ENCODE measurements around the gene CSK.

The CSK gene

GRCh38 chr15:74801311-74801997 is 19.6 kb downstream of the CSK start:
- H3K4me1 ChIP-seq (ENCODE audit: control insufficient read depth, insufficient read depth, low read length): peaks cover 2% of the 10 kb centered on the region; the same call in 1 of the 2 replicates
- H3K9me3 ChIP-seq (ENCODE audit: control insufficient read depth, insufficient read depth, low read length): no peaks in the 10 kb centered on the region
- peaks cover 20% of the 10 kb centered on the region for H3K36me3 ChIP-seq (ENCODE audit: control insufficient read depth, insufficient read depth, low read length)
- WGBS (ENCODE audit: insufficient coverage, insufficient read length): no CpG with 5 or more reads among the region's 18 CpGs
- no peak overlapping the region for H3K4me3 ChIP-seq (ENCODE audit: low read length)
- no peaks in the 10 kb centered on the region for H3K27me3 ChIP-seq (ENCODE audit: control insufficient read depth, insufficient read depth, low read length)
- no peak overlapping the region for H3K27ac ChIP-seq (ENCODE audit: low read length)
- DNase-seq (ENCODE audit: low read depth, low spot score): no peak

GRCh38 chr15:74802290-74802689 is 20.4 kb downstream of the CSK start:
- DNase-seq (ENCODE audit: low read depth, low spot score): no peak
- Histone ChIP-seq H3K27ac (ENCODE audit: low read length) (no peak overlapping the region), H3K4me1 (ENCODE audit: control insufficient read depth, insufficient read depth, low read length) (peaks cover 2% of the 10 kb centered on the region; the same call in 1 of the 2 replicates), H3K4me3 (ENCODE audit: low read length) (no peak overlapping the region), H3K27me3 (ENCODE audit: control insufficient read depth, insufficient read depth, low read length) (no peaks in the 10 kb centered on the region), H3K9me3 (ENCODE audit: control insufficient read depth, insufficient read depth, low read length) (no peaks in the 10 kb centered on the region), H3K36me3 (ENCODE audit: control insufficient read depth, insufficient read depth, low read length) (peaks cover 20% of the 10 kb centered on the region)
- WGBS (ENCODE audit: insufficient coverage, insufficient read length): no CpG with 5 or more reads among the region's 20 CpGs

GRCh38 chr15:74802862-74803447 is 21.1 kb downstream of the CSK start:
- H3K27ac ChIP-seq (ENCODE audit: low read length): no peak overlapping the region
- H3K27me3 ChIP-seq (ENCODE audit: control insufficient read depth, insufficient read depth, low read length): no peaks in the 10 kb centered on the region
- DNase-seq (ENCODE audit: low read depth, low spot score): no peak
- no peaks in the 10 kb centered on the region for H3K9me3 ChIP-seq (ENCODE audit: control insufficient read depth, insufficient read depth, low read length)
- WGBS (ENCODE audit: insufficient coverage, insufficient read length): no CpG with 5 or more reads among the region's 31 CpGs
- peaks cover 2% of the 10 kb centered on the region; the same call in 1 of the 2 replicates for H3K4me1 ChIP-seq (ENCODE audit: control insufficient read depth, insufficient read depth, low read length)
- no peak overlapping the region for H3K4me3 ChIP-seq (ENCODE audit: low read length)
- H3K36me3 ChIP-seq (ENCODE audit: control insufficient read depth, insufficient read depth, low read length): peaks cover 20% of the 10 kb centered on the region

- WGBS (ENCODE audit: insufficient coverage, insufficient read length): no CpG with 5 or more reads among the region's 6 CpGs
- no peak overlapping the region for H3K27ac ChIP-seq (ENCODE audit: low read length)
- no peak overlapping the region for H3K4me3 ChIP-seq (ENCODE audit: low read length)
- peaks cover under 1% of the 10 kb centered on the region for H3K4me1 ChIP-seq (ENCODE audit: control insufficient read depth, insufficient read depth, low read length)
- no peaks in the 10 kb centered on the region for H3K27me3 ChIP-seq (ENCODE audit: control insufficient read depth, insufficient read depth, low read length)
- H3K9me3 ChIP-seq (ENCODE audit: control insufficient read depth, insufficient read depth, low read length): no peaks in the 10 kb centered on the region
- peaks cover 18% of the 10 kb centered on the region for H3K36me3 ChIP-seq (ENCODE audit: control insufficient read depth, insufficient read depth, low read length)
- no peak for DNase-seq (ENCODE audit: low read depth, low spot score)
Observed at GRCh38 chr15:74804935-74805334, 23.1 kb downstream of the CSK start.

GRCh38 chr15:74807282-74807681 is 25.4 kb downstream of the CSK start:
- Histone ChIP-seq H3K27ac (ENCODE audit: low read length) (no peak overlapping the region), H3K36me3 (ENCODE audit: control insufficient read depth, insufficient read depth, low read length) (peaks cover 11% of the 10 kb centered on the region; the same call in 1 of the 2 replicates), H3K9me3 (ENCODE audit: control insufficient read depth, insufficient read depth, low read length) (no peaks in the 10 kb centered on the region), H3K4me3 (ENCODE audit: low read length) (no peak overlapping the region), H3K27me3 (ENCODE audit: control insufficient read depth, insufficient read depth, low read length) (no peaks in the 10 kb centered on the region), H3K4me1 (ENCODE audit: control insufficient read depth, insufficient read depth, low read length) (no peaks in the 10 kb centered on the region; the same call in 1 of the 2 replicates)
- WGBS (ENCODE audit: insufficient coverage, insufficient read length): no CpG with 5 or more reads among the region's 5 CpGs
- DNase-seq (ENCODE audit: low read depth, low spot score): no peak

- Histone ChIP-seq H3K4me3 (ENCODE audit: low read length) (no peak overlapping the region), H3K27me3 (ENCODE audit: control insufficient read depth, insufficient read depth, low read length) (no peaks in the 10 kb centered on the region), H3K9me3 (ENCODE audit: control insufficient read depth, insufficient read depth, low read length) (no peaks in the 10 kb centered on the region), H3K27ac (ENCODE audit: low read length) (no peak overlapping the region), H3K36me3 (ENCODE audit: control insufficient read depth, insufficient read depth, low read length) (peaks cover 3% of the 10 kb centered on the region; the same call in 1 of the 2 replicates), H3K4me1 (ENCODE audit: control insufficient read depth, insufficient read depth, low read length) (no peaks in the 10 kb centered on the region; the same call in 1 of the 2 replicates)
- no peak for DNase-seq (ENCODE audit: low read depth, low spot score)
- WGBS (ENCODE audit: insufficient coverage, insufficient read length): no CpG with 5 or more reads among the region's 18 CpGs
Observed at GRCh38 chr15:74808078-74808839, 26.4 kb downstream of the CSK start.

GRCh38 chr15:74808840-74809229 is 27.0 kb downstream of the CSK start:
- DNase-seq (ENCODE audit: low read depth, low spot score): no peak
- Histone ChIP-seq H3K4me3 (ENCODE audit: low read length) (no peak overlapping the region), H3K4me1 (ENCODE audit: control insufficient read depth, insufficient read depth, low read length) (no peaks in the 10 kb centered on the region; the same call in 1 of the 2 replicates), H3K27ac (ENCODE audit: low read length) (no peak overlapping the region), H3K36me3 (ENCODE audit: control insufficient read depth, insufficient read depth, low read length) (no peaks in the 10 kb centered on the region), H3K9me3 (ENCODE audit: control insufficient read depth, insufficient read depth, low read length) (no peaks in the 10 kb centered on the region), H3K27me3 (ENCODE audit: control insufficient read depth, insufficient read depth, low read length) (no peaks in the 10 kb centered on the region)
- no CpG with 5 or more reads among the region's 4 CpGs for WGBS (ENCODE audit: insufficient coverage, insufficient read length)

- H3K27ac ChIP-seq (ENCODE audit: low read length): no peak overlapping the region
Observed at GRCh38 chr15:74809242-74809641, 27.4 kb downstream of the CSK start.

GRCh38 chr15:74809956-74810355 is 28.1 kb downstream of the CSK start:
- no peaks in the 10 kb centered on the region for H3K27me3 ChIP-seq (ENCODE audit: control insufficient read depth, insufficient read depth, low read length)
- H3K4me3 ChIP-seq (ENCODE audit: low read length): no peak overlapping the region
- H3K4me1 ChIP-seq (ENCODE audit: control insufficient read depth, insufficient read depth, low read length): no peaks in the 10 kb centered on the region; the same call in 1 of the 2 replicates
- no peak for DNase-seq (ENCODE audit: low read depth, low spot score)
- no CpG with 5 or more reads among the region's 3 CpGs for WGBS (ENCODE audit: insufficient coverage, insufficient read length)
- no peaks in the 10 kb centered on the region for H3K36me3 ChIP-seq (ENCODE audit: control insufficient read depth, insufficient read depth, low read length)
- H3K27ac ChIP-seq (ENCODE audit: low read length): no peak overlapping the region
- H3K9me3 ChIP-seq (ENCODE audit: control insufficient read depth, insufficient read depth, low read length): no peaks in the 10 kb centered on the region

More at GRCh38 chr15:74809242-74809641, 27.4 kb downstream of the CSK start:
- no peaks in the 10 kb centered on the region; the same call in 1 of the 2 replicates for H3K4me1 ChIP-seq (ENCODE audit: control insufficient read depth, insufficient read depth, low read length)
- no peak overlapping the region for H3K4me3 ChIP-seq (ENCODE audit: low read length)
- no peaks in the 10 kb centered on the region for H3K36me3 ChIP-seq (ENCODE audit: control insufficient read depth, insufficient read depth, low read length)
- DNase-seq (ENCODE audit: low read depth, low spot score): no peak
- H3K27me3 ChIP-seq (ENCODE audit: control insufficient read depth, insufficient read depth, low read length): no peaks in the 10 kb centered on the region
- no CpG with 5 or more reads among the region's 5 CpGs for WGBS (ENCODE audit: insufficient coverage, insufficient read length)
- H3K9me3 ChIP-seq (ENCODE audit: control insufficient read depth, insufficient read depth, low read length): no peaks in the 10 kb centered on the region

GRCh38 chr15:74812533-74812932 is 30.7 kb downstream of the CSK start, which contains the start of gene LMAN1L:
LMAN1L (plus strand) TSS chr15:74812835; CDS start chr15:74812855, 20 bp downstream.
- Histone ChIP-seq H3K4me1 (ENCODE audit: control insufficient read depth, insufficient read depth, low read length) (peaks cover 2% of the 10 kb centered on the region; the same call in 1 of the 2 replicates), H3K36me3 (ENCODE audit: control insufficient read depth, insufficient read depth, low read length) (no peaks in the 10 kb centered on the region), H3K27me3 (ENCODE audit: control insufficient read depth, insufficient read depth, low read length) (no peaks in the 10 kb centered on the region), H3K9me3 (ENCODE audit: control insufficient read depth, insufficient read depth, low read length) (no peaks in the 10 kb centered on the region), H3K27ac (ENCODE audit: low read length) (no peak within 1 kb of the TSS), H3K4me3 (ENCODE audit: low read length) (no peak within 1 kb of the TSS)
- no CpG with 5 or more reads among the region's 12 CpGs for WGBS (ENCODE audit: insufficient coverage, insufficient read length)
- DNase-seq (ENCODE audit: low read depth, low spot score): no peak
